Panc1 (cell line): ENCODE measurements around the gene GNAS-AS1. TPM values are rescaled to one million over a fixed set of nuclear protein-coding genes. Genes with fewer than 3 reads are reported as not detected.

Experiments used
- ATAC-seq: fragments of 200-7000 bp; cut with Tn5 transposase; 2 replicates; pipeline ENCODE4 v1.9.1; 2020; ENCODE audit warnings: mild to moderate bottlenecking, moderate library complexity
- Bru-seq: library from RNA; stranded (reverse); fragments of 400-500 nt; gene quantifications from one replicate; lab custom pipeline; 2021; lab: Mats Ljungman, UMichigan
- BruChase-seq, 2 experiments: library from RNA; stranded (reverse); fragments of 400-500 nt; gene quantifications; one replicate each; lab custom pipeline; 2021; lab: Mats Ljungman, UMichigan
- BruUV-seq: library from RNA; stranded (reverse); fragments of 400-500 nt; replicated peaks from 2 replicates; lab custom pipeline; 2021; lab: Mats Ljungman, UMichigan
- CTCF ChIA-PET: fragments of 300-600 bp; sonication (Branson Sonifier 250); formaldehyde crosslinking; loops from one replicate; lab custom pipeline; 2022; ENCODE audit warnings: antibody characterized with exemption; lab: Charles Lee
- POLR2A ChIA-PET: fragments of 300-600 bp; sonication (Branson Sonifier 250); formaldehyde crosslinking; loops from one replicate; lab custom pipeline; 2022; ENCODE audit warnings: antibody characterized with exemption; lab: Charles Lee
- DNase-seq: peaks from one replicate; pipeline ENCODE4 v3.0.0-alpha.2; 2010; ENCODE audit warnings: low read depth, low spot score
- H3K27ac ChIP-seq: 2 replicates; pipeline ENCODE4 v1.5.1; 2011; ENCODE audit warnings: mild to moderate bottlenecking, low read length, inconsistent platforms
- H3K27me3 ChIP-seq: fragments of 200-500 bp; sonication (Bioruptor generic); 2 replicates; pipeline ENCODE4 v1.6.0; 2014; ENCODE audit warnings: low read length, inconsistent platforms; ENCODE audit not compliant: control insufficient read depth, insufficient read depth
- H3K36me3 ChIP-seq: fragments of 200-500 bp; sonication (Bioruptor generic); 2 replicates; pipeline ENCODE4 v1.5.1; 2014; ENCODE audit warnings: inconsistent platforms, mild to moderate bottlenecking, low read length, moderate library complexity; ENCODE audit not compliant: control insufficient read depth, insufficient read depth
- H3K4me1 ChIP-seq: 2 replicates; pipeline ENCODE4 v1.5.1; 2011; ENCODE audit warnings: inconsistent platforms, mild to moderate bottlenecking, low read length, moderate library complexity; ENCODE audit not compliant: control insufficient read depth, insufficient read depth
- H3K4me3 ChIP-seq, 2 experiments: 2 replicates each; pipeline ENCODE4 v1.5.1; 2011 to 2012; ENCODE audit warnings: low read depth in 2 of 2, low read length in 2 of 2, mild to moderate bottlenecking in 2 of 2, inconsistent platforms in 1 of 2, moderate library complexity in 1 of 2
- H3K9me3 ChIP-seq: fragments of 200-500 bp; sonication (Bioruptor generic); 2 replicates; pipeline ENCODE4 v1.5.1; 2014; ENCODE audit warnings: low read depth, mild to moderate bottlenecking, inconsistent platforms, low read length, moderate library complexity; ENCODE audit not compliant: control insufficient read depth, insufficient read depth
- CTCF ChIP-seq: fragments of 450-650 bp; IDR thresholded peaks from 2 replicates; pipeline ENCODE4 v1.5.1; 2017; ENCODE audit warnings: mild to moderate bottlenecking
- POLR2AphosphoS5 ChIP-seq: IDR thresholded peaks from 2 replicates; pipeline ENCODE4 v1.6.1; 2012; ENCODE audit warnings: mild to moderate bottlenecking, low read depth, low read length, moderate library complexity
- REST ChIP-seq, 2 experiments: IDR thresholded peaks; 2 replicates each; pipeline ENCODE4 v1.6.1; 2011 to 2012; ENCODE audit warnings: low read depth in 2 of 2, control low read depth in 1 of 2, low read length in 1 of 2, mild to moderate bottlenecking in 1 of 2, moderate library complexity in 1 of 2; ENCODE audit not compliant: insufficient read depth in 1 of 2
- SIN3A ChIP-seq: IDR thresholded peaks from 2 replicates; pipeline ENCODE4 v1.6.1; 2012; ENCODE audit warnings: low read depth, mild to moderate bottlenecking, low read length, moderate library complexity, borderline replicate concordance; ENCODE audit not compliant: insufficient read depth
- TCF7L2 ChIP-seq: IDR thresholded peaks from 2 replicates; pipeline ENCODE4 v1.6.1; 2011; ENCODE audit warnings: mild to moderate bottlenecking, low read depth, low read length, inconsistent platforms
- in situ Hi-C: cut with HindIII; loops from 2 replicates; pipeline ENCODE4 v1.10.0; 2016; ENCODE audit warnings: low sequenced_read_pairs, low pct_unique_long_range_greater_than_20kb
- intact Hi-C: fragments of 100-400 bp; cut with micrococcal nuclease; formaldehyde crosslinking; loops from one replicate; pipeline ENCODE4 v1.10.0; 2022; ENCODE audit not compliant: unreplicated experiment
- long read RNA-seq: library from polyadenylated mRNA; unstranded; transcript quantifications from one replicate; pipeline ENCODE4 v2.0.0, GENCODE V29; 2021; ENCODE audit not compliant: unreplicated experiment
- polyA plus RNA-seq: library from polyadenylated mRNA; unstranded; fragments of >200 nt; gene quantifications from one replicate; pipeline ENCODE4 v1.2.1, GENCODE V29; 2012; ENCODE audit warnings: missing spikeins; ENCODE audit not compliant: insufficient read length
- total RNA-seq: library from RNA; stranded (reverse); gene quantifications from one replicate; pipeline ENCODE4 v1.2.1, GENCODE V29; 2021; ENCODE audit not compliant: unreplicated experiment

Gene GNAS-AS1
- total RNA-seq (not detected), Bru-seq, nascent RNA (percentile 15 among the genes with signal in this experiment), BruChase-seq, experiment 1, labeled RNA remaining after a 2-hour chase (percentile 18 among the genes with signal in this experiment), BruChase-seq, experiment 2, labeled RNA remaining after a 6-hour chase (percentile 15 among the genes with signal in this experiment)
- not detected for polyA plus RNA-seq
- long read RNA-seq: 0 reads

- Histone ChIP-seq H3K4me3 (peak within 1 kb of the TSS in 1 of 2 experiments; percentile 25; a peak in 1 of 4 replicates), H3K27me3 (peaks cover 10% of the 10 kb centered on the region; the same call in 1 of the 2 replicates), H3K9me3 (no peaks in the 10 kb centered on the region), H3K36me3 (no peaks in the 10 kb centered on the region), H3K27ac (no peak within 1 kb of the TSS), H3K4me1 (no peaks in the 10 kb centered on the region)
- ATAC-seq: no peak
- TF ChIP-seq CTCF: no peak
- no peak for TF ChIP-seq SIN3A
- no peak for TF ChIP-seq POLR2AphosphoS5
- TF ChIP-seq TCF7L2: no peak
- no peak for TF ChIP-seq REST (IDR thresholded peaks at IDR 0.05; ENCODE audit: insufficient read depth in 1 of 2, low read depth in 2 of 2, low read length in 1 of 2)
- intact Hi-C loops: no loop called here
- ChIA-PET POLR2A (no interaction called here), CTCF (interaction anchor here (0.5 kb wide), 1 partner anchor 17 kb away, joined by 8 read pairs; no protein-coding TSS in a partner anchor)
- in situ Hi-C loops: no loop called here
- no TSS peak for BruUV-seq
- DNase-seq: no peak
Observed at GRCh38 chr20:58850693-58851174, at the start of gene GNAS-AS1. TSS of gene GNAS-AS1 (minus strand) at chr20:58850902.

- H3K27ac ChIP-seq: no peak overlapping the region
- ChIA-PET POLR2A (no interaction called here), CTCF (no interaction called here)
- no peak overlapping the region for H3K4me3 ChIP-seq
- intact Hi-C loops (no loop called here), in situ Hi-C loops (no loop called here)
- H3K9me3 ChIP-seq: no peaks in the 10 kb centered on the region
- peaks cover 22% of the 10 kb centered on the region for H3K36me3 ChIP-seq
- ATAC-seq (no peak), DNase-seq (no peak)
- BruUV-seq: no TSS peak
- TF ChIP-seq CTCF (no peak), POLR2AphosphoS5 (no peak), SIN3A (no peak), TCF7L2 (no peak), REST (IDR thresholded peaks at IDR 0.05; ENCODE audit: insufficient read depth in 1 of 2, low read depth in 2 of 2, low read length in 1 of 2) (no peak)
- peaks cover 13% of the 10 kb centered on the region for H3K4me1 ChIP-seq
- H3K27me3 ChIP-seq: no peaks in the 10 kb centered on the region
Observed at GRCh38 chr20:58900397-58900796, 49.7 kb upstream of the GNAS-AS1 start.
